Mesendoderm (in vitro differentiated cells): ENCODE results near the gene LIMK1. TPM values are rescaled to one million over a fixed set of nuclear protein-coding genes. Genes with fewer than 3 reads are reported as not detected.

Experiments used
- DNase-seq: peaks from one replicate; pipeline ENCODE4 v3.0.0; 2013
- H2AK5ac ChIP-seq: 2 replicates; pipeline ENCODE4 v1.6.1; 2013; ENCODE audit warnings: low read length, inconsistent platforms
- H2BK120ac ChIP-seq: 2 replicates; pipeline ENCODE4 v1.6.1; 2013; ENCODE audit warnings: low read depth, mild to moderate bottlenecking, low read length, moderate library complexity, mixed read lengths
- H2BK15ac ChIP-seq: replicated peaks from 2 replicates; pipeline ENCODE4 v1.6.1; 2013; ENCODE audit warnings: low read depth, mild to moderate bottlenecking, moderate library complexity
- H2BK5ac ChIP-seq: 2 replicates; pipeline ENCODE4 v1.6.1; 2013; ENCODE audit warnings: low read length, inconsistent platforms
- H3K18ac ChIP-seq: 2 replicates; pipeline ENCODE4 v1.6.1; 2013; ENCODE audit warnings: mild to moderate bottlenecking, low read length, mixed read lengths
- H3K23ac ChIP-seq: one replicate; pipeline ENCODE4 v1.6.1; 2013; ENCODE audit warnings: low read length
- H3K27ac ChIP-seq: 2 replicates; pipeline ENCODE4 v1.5.1; 2013; ENCODE audit warnings: low read depth, mild to moderate bottlenecking, inconsistent platforms, low read length, moderate library complexity
- H3K27me3 ChIP-seq: 2 replicates; pipeline ENCODE4 v1.6.1; 2013; ENCODE audit warnings: low read length, control low read depth, mild to moderate bottlenecking, inconsistent platforms; ENCODE audit not compliant: insufficient read depth, poor library complexity
- H3K36me3 ChIP-seq: 2 replicates; pipeline ENCODE4 v1.6.1; 2013; ENCODE audit warnings: low read length, inconsistent platforms; ENCODE audit not compliant: control insufficient read depth, insufficient read depth
- H3K4ac ChIP-seq: one replicate; pipeline ENCODE4 v1.6.1; 2013; ENCODE audit warnings: low read depth, mild to moderate bottlenecking, low read length, moderate library complexity
- H3K4me1 ChIP-seq: 2 replicates; pipeline ENCODE4 v1.6.1; 2013; ENCODE audit warnings: low read depth, low read length, inconsistent platforms; ENCODE audit not compliant: control insufficient read depth
- H3K4me2 ChIP-seq: 2 replicates; pipeline ENCODE4 v1.6.1; 2013; ENCODE audit warnings: low read length
- H3K4me3 ChIP-seq: 2 replicates; pipeline ENCODE4 v1.5.1; 2013; ENCODE audit warnings: mild to moderate bottlenecking, low read length
- H3K56ac ChIP-seq: one replicate; pipeline ENCODE4 v1.6.1; 2013; ENCODE audit warnings: low read length
- H3K79me1 ChIP-seq: 2 replicates; pipeline ENCODE4 v1.6.1; 2013; ENCODE audit warnings: low read length, inconsistent platforms
- H3K79me2 ChIP-seq: 2 replicates; pipeline ENCODE4 v1.6.1; 2013; ENCODE audit warnings: mild to moderate bottlenecking, low read length; ENCODE audit not compliant: control insufficient read depth, insufficient read depth
- H3K9ac ChIP-seq: 2 replicates; pipeline ENCODE4 v1.6.1; 2013; ENCODE audit warnings: low read length, inconsistent platforms
- H4K5ac ChIP-seq: one replicate; pipeline ENCODE4 v1.6.1; 2013; ENCODE audit warnings: low read length
- H4K8ac ChIP-seq: one replicate; pipeline ENCODE4 v1.6.1; 2013; ENCODE audit warnings: low read depth, mild to moderate bottlenecking, control low read depth, low read length, moderate library complexity
- WGBS: extraction: QIAGEN DNeasy Blood & Tissue Kit; methylation state at CpG from one replicate; pipeline ENCODE4 v1.1.7; 2013; ENCODE audit warnings: low lambda C conversion rate, missing lambda C conversion rate; ENCODE audit not compliant: insufficient coverage; ENCODE audit errors: extremely low coverage; 5-methylcytosine and 5-hydroxymethylcytosine counted together
- polyA plus RNA-seq, 2 experiments: library from polyadenylated mRNA; stranded (reverse); fragments of 200-250 nt; gene quantifications; one replicate each; pipeline ENCODE4 v1.2.3, GENCODE V29; 2013

LIMK1 gene
- polyA plus RNA-seq (2013, experiment 1 of 2): 47.9 TPM
- polyA plus RNA-seq (2013, experiment 2 of 2): 48.4 TPM

DNA sequence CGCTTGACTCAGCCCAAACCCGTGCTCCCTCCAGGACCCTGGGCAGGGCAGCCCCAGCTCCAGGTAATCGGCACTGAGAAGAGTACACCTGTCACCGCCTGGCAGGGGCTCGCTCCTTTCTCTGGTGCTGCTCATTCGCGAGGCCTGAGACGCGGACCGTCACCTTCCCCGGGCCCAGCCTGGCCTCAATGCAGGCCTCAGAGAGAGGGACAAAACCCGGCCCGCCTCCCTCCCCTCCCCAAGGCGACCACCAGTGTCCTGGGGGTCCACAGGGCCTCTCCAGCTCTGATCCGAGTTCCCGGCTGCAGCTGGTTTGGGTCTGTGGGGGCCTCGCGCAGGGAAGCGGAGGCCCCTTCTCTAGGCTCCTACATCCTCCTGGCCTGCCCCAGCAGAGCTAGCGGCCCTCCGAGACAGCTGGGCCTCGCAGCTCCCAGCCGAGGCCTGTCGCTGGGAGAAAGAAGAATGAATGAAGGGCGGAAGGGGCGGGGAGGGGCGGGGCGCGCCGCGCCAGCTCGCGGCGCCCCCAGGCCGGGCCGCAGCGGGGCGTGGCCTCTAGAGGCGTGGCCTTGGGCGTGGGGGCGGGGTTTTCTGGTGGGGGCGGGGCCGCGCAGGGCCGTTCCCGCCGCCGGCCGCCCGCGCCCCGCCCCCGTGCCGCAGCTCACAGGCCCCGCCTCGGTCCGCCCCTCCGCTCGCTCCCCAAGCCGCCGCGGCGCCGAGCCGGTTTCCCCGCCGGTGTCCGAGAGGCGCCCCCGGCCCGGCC lies at the start of gene LIMK1:
Gene LIMK1 (plus strand): TSS at position 688 of the 760 bp plus-strand sequence. CDS start 187 bp downstream, outside the sequence.
- Histone ChIP-seq H3K4me1 (peaks cover 11% of the 10 kb centered on the region), H3K36me3 (peaks cover 3% of the 10 kb centered on the region), H4K5ac (no peak within 1 kb of the TSS), H3K56ac (peak within 1 kb of the TSS; percentile 97), H3K23ac (peak within 1 kb of the TSS; percentile 98), H3K79me2 (peaks cover 10% of the 10 kb centered on the region), H2AK5ac (peak within 1 kb of the TSS; percentile 88), H3K79me1 (peaks cover 15% of the 10 kb centered on the region), H3K27me3 (no peaks in the 10 kb centered on the region), H3K18ac (peak within 1 kb of the TSS; percentile 97), H3K4ac (peak within 1 kb of the TSS; percentile 97), H2BK15ac (no peak within 1 kb of the TSS), H3K9ac (peak within 1 kb of the TSS; percentile 91), H3K4me3 (peak within 1 kb of the TSS; percentile 68), H2BK5ac (no peak within 1 kb of the TSS), H3K4me2 (peak within 1 kb of the TSS; percentile 96), H3K27ac (peak within 1 kb of the TSS; percentile 70), H4K8ac (peak within 1 kb of the TSS; percentile 76), H2BK120ac (peak within 1 kb of the TSS; percentile 63)
- no CpG with 5 or more reads among the region's 71 CpGs for WGBS
- peak; percentile 87 for DNase-seq

DNA sequence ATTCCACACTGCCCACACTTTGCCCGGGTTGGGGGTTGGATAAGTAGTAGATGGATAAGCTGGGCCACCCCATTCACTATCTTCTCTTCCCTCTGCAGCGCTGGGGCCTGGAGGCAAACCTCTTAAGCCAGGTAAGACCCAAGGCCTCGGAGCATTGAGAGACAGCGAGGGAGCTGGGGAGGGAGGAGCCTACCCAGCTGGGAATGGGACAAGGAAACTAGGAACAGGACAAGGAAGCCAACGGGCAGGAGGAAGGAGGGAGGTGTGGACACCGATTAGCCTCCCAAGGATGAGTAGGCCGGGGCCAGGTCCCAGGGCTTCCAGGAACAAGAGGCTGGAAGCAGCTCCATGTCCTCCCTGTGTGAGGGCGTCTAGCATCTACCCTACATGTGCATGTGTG lies 46.0 kb upstream of the LIMK1 start:
- H3K27me3 ChIP-seq: no peaks in the 10 kb centered on the region

DNA sequence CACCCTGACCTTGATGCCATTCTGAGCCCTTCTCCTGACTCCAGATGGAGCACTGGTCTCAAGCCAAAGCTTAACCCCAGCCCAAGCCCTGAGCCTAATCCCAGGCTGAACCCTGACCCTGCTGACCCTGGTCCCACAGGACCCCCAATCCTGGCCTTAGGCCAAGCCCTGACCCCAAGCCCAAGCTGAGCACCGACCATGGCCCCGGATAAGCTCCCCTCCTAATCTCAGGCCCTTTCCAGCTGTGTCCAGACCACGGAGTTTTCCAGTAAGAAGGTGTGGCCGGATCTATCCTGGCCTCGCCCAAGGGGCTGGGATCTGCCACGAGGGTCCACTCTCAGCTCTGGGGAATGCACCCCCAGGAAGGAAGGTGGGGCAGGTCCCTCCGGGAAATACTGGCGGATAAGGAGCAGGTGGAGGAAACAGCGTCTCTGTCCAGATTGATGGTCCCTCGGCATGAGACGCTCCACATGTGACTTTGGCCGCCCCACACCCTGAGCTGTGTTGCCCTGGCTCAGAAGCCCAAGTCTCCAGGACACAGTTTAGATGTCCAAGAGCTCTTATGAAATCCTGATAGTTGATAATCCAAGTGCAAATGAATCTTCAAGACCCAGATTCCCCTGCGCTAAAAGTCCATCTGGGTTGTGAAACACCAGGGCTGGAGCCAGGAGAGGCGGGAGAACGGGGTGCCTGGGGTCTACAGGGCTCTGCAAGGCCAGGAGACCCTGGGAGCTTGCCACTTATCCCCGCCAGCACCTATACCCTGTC lies 45.2 kb upstream of the LIMK1 start:
- H4K5ac ChIP-seq: no peak overlapping the region
- no peak overlapping the region for H3K4ac ChIP-seq
- H3K9ac ChIP-seq: no peak overlapping the region
- H3K79me2 ChIP-seq: no peaks in the 10 kb centered on the region
- no peak overlapping the region for H3K18ac ChIP-seq
- DNase-seq: no peak
- no peaks in the 10 kb centered on the region for H3K36me3 ChIP-seq
- no peak overlapping the region for H3K4me2 ChIP-seq
- no CpG with 5 or more reads among the region's 16 CpGs for WGBS
- H3K79me1 ChIP-seq: no peaks in the 10 kb centered on the region
- no peak overlapping the region for H3K56ac ChIP-seq
- H3K23ac ChIP-seq: no peak overlapping the region
- H3K27me3 ChIP-seq: no peaks in the 10 kb centered on the region
- no peak overlapping the region for H2BK5ac ChIP-seq
- H2BK120ac ChIP-seq: no peak overlapping the region
- H2AK5ac ChIP-seq: no peak overlapping the region
- H3K4me3 ChIP-seq: no peak overlapping the region
- H4K8ac ChIP-seq: no peak overlapping the region
- no peak overlapping the region for H3K27ac ChIP-seq
- H2BK15ac ChIP-seq: no peak overlapping the region
- no peaks in the 10 kb centered on the region for H3K4me1 ChIP-seq

More for the DNA sequence above, 46.0 kb upstream of the LIMK1 start:
- Histone ChIP-seq H3K4me3 (no peak overlapping the region), H3K4me2 (no peak overlapping the region), H4K5ac (no peak overlapping the region), H3K56ac (no peak overlapping the region), H2BK15ac (no peak overlapping the region), H3K4me1 (no peaks in the 10 kb centered on the region), H2BK5ac (no peak overlapping the region), H3K18ac (no peak overlapping the region), H3K79me1 (no peaks in the 10 kb centered on the region), H3K23ac (no peak overlapping the region), H2BK120ac (no peak overlapping the region), H3K79me2 (no peaks in the 10 kb centered on the region), H3K9ac (no peak overlapping the region), H3K36me3 (no peaks in the 10 kb centered on the region), H2AK5ac (no peak overlapping the region), H3K4ac (no peak overlapping the region), H4K8ac (no peak overlapping the region), H3K27ac (no peak overlapping the region)
- no peak for DNase-seq
- WGBS: no CpG with 5 or more reads among the region's 8 CpGs

DNA sequence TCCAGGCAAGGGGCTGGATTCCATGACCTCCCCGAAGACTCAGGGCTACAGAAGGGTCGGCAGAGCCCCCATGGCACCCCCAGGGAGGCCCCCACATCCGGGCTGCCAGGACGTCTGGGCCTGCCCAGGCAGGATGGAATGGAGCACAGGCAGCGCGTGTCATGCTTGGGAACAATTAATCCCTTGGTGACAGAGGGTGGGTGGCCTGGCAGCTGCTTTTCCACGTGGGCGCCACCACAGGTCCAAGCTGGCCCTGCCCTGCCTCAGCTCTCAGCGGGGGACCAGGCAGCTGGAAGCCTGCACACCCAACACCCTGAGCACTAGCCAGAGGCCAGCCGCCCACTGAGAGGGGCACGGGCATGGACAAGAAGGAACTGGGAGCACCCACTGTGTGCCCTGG lies 44.3 kb upstream of the LIMK1 start:
- WGBS: no CpG with 5 or more reads among the region's 11 CpGs

DNA sequence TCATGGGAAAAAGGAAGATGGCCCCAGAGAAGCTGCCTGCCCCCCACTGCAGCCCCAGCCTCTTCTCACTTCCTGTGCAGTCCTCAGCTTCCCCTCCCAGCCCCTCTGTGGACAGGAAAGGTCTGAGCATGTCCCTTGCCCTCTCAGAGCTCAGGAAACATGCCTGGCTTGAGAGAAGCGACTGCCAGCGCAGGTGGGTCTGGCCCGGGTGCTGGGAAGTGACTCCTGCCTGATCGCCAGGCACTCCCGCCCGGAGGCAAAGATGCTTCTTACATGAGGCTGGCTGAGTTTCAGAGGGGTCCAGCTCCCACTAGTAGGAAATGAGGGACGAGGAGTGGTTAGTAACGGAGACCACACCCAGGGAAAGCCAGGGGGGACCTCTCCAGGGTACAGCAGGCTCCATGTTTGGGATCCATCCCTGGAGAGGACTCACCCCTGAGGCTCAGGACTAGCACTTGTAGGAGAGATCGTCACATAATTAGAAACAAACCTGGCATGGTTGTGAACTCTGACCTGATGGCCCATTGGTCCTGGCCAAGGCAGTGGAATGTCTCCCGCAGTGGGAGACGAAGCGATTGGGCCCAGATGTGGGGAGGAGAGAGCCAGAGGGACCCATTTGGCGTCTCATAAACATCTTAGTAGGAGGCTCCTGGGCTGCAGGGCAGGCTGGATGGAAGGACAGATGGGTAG lies 43.4 kb upstream of the LIMK1 start:
- Histone ChIP-seq H3K4me1 (no peaks in the 10 kb centered on the region), H3K18ac (no peak overlapping the region), H4K8ac (no peak overlapping the region), H3K79me2 (no peaks in the 10 kb centered on the region), H3K4ac (no peak overlapping the region), H3K79me1 (no peaks in the 10 kb centered on the region), H3K23ac (no peak overlapping the region), H3K56ac (no peak overlapping the region), H3K27me3 (no peaks in the 10 kb centered on the region), H2BK15ac (no peak overlapping the region), H4K5ac (no peak overlapping the region), H2AK5ac (no peak overlapping the region), H2BK5ac (no peak overlapping the region), H3K4me3 (no peak overlapping the region), H3K36me3 (no peaks in the 10 kb centered on the region), H3K27ac (no peak overlapping the region), H2BK120ac (no peak overlapping the region), H3K4me2 (no peak overlapping the region), H3K9ac (no peak overlapping the region)
- no CpG with 5 or more reads among the region's 13 CpGs for WGBS
- no peak for DNase-seq

More for the DNA sequence above, 44.3 kb upstream of the LIMK1 start:
- no peaks in the 10 kb centered on the region for H3K4me1 ChIP-seq
- no peak overlapping the region for H3K4ac ChIP-seq
- no peaks in the 10 kb centered on the region for H3K27me3 ChIP-seq
- no peak overlapping the region for H4K5ac ChIP-seq
- no peak overlapping the region for H3K23ac ChIP-seq
- H3K18ac ChIP-seq: no peak overlapping the region
- no peaks in the 10 kb centered on the region for H3K79me1 ChIP-seq
- no peaks in the 10 kb centered on the region for H3K36me3 ChIP-seq
- H3K27ac ChIP-seq: no peak overlapping the region
- no peak overlapping the region for H4K8ac ChIP-seq
- H3K4me2 ChIP-seq: no peak overlapping the region
- no peak overlapping the region for H2AK5ac ChIP-seq
- no peak overlapping the region for H2BK5ac ChIP-seq
- DNase-seq: no peak
- no peak overlapping the region for H2BK120ac ChIP-seq
- H3K79me2 ChIP-seq: no peaks in the 10 kb centered on the region
- H2BK15ac ChIP-seq: no peak overlapping the region
- H3K56ac ChIP-seq: no peak overlapping the region
- H3K9ac ChIP-seq: no peak overlapping the region
- no peak overlapping the region for H3K4me3 ChIP-seq
